Keratinocyte (primary cell): Measurements from ENCODE around the gene SMDT1.

ENCODE experiments used
- CTCF ChIP-seq, 3 experiments: IDR thresholded peaks in 1 of 3; conservative IDR thresholded peaks in 1 of 3; optimal IDR thresholded peaks in 1 of 3; 2 replicates in 2 of 3; 3 replicates in 1 of 3; pipeline versions ENCODE3 to v1.5.1; 2011; ENCODE audit warnings: low read length in 3 of 3, mild to moderate bottlenecking in 3 of 3, moderate library complexity in 2 of 3, control low read depth in 1 of 3, inconsistent platforms in 1 of 3; ENCODE audit not compliant: insufficient read depth in 2 of 3; ENCODE audit errors: extremely low read depth in 1 of 3
- EZH2 ChIP-seq: IDR thresholded peaks from one replicate; pipeline ENCODE4 v1.6.1; 2012; ENCODE audit warnings: inconsistent platforms, mild to moderate bottlenecking, low read length, moderate library complexity

GRCh38 chr22:42116848-42117424 lies 37.4 kb downstream of the SMDT1 start:
- TF ChIP-seq CTCF (optimal IDR thresholded peaks at IDR 0.05 in 1 of 3, IDR thresholded peaks at IDR 0.05 in 1 of 3, conservative IDR thresholded peaks at IDR 0.05 in 1 of 3; ENCODE audit: extremely low read depth in 1 of 3, insufficient read depth in 2 of 3, low read length in 3 of 3): no peak
- TF ChIP-seq EZH2: no peak
